Type B pancreatic cell (in vitro differentiated cells): ENCODE data around the gene SPRR3. TPM values are rescaled to one million over a fixed set of nuclear protein-coding genes. Genes with fewer than 3 reads are reported as not detected.
A peak's percentile ranks its signal among the peaks of the same experiment; 100 is the strongest.

Source experiments
- DNase-seq: peaks from one replicate; pipeline ENCODE4 v3.0.0; 2021; ENCODE audit warnings: mixed read lengths; ENCODE audit not compliant: unreplicated experiment; ENCODE audit errors: extremely low spot score
- H3K27ac Mint-ChIP-seq: 2 replicates; pipeline ENCODE4 v1.8.0; 2021; ENCODE audit warnings: mild to moderate bottlenecking, mixed read lengths
- H3K27me3 Mint-ChIP-seq: 2 replicates; pipeline ENCODE4 v1.8.0; 2021; ENCODE audit warnings: mixed read lengths
- H3K36me3 Mint-ChIP-seq: 2 replicates; pipeline ENCODE4 v1.8.0; 2021; ENCODE audit warnings: mixed read lengths
- H3K4me1 Mint-ChIP-seq: one replicate; pipeline ENCODE4 v1.8.0; 2021; ENCODE audit warnings: mixed read lengths; ENCODE audit not compliant: unreplicated experiment
- H3K4me3 Mint-ChIP-seq: 2 replicates; pipeline ENCODE4 v1.8.0; 2021; ENCODE audit warnings: mild to moderate bottlenecking, mixed read lengths
- H3K9me3 Mint-ChIP-seq: 2 replicates; pipeline ENCODE4 v1.8.0; 2021; ENCODE audit warnings: mixed read lengths
- CTCF ChIP-seq: fragments of 200-600 bp; sonication (generic); conservative IDR thresholded peaks from 2 replicates; pipeline ENCODE4 v1.5.0; 2021; ENCODE audit warnings: antibody characterized with exemption, mild to moderate bottlenecking
- total RNA-seq: library from RNA; stranded (reverse); gene quantifications from 2 replicates; pipeline ENCODE4 v1.2.1, GENCODE V29; 2021; ENCODE audit warnings: low replicate concordance

Gene SPRR3
- total RNA-seq, 1 donor from 2014 or later: 155 TPM

GRCh38 chr1:153032073-153032472 is 30.5 kb downstream of the SPRR3 start:
- H3K36me3 Mint-ChIP-seq: no peaks in the 10 kb centered on the region
- no peak for TF ChIP-seq CTCF
- no peak overlapping the region for H3K4me3 Mint-ChIP-seq
- no peak overlapping the region for H3K27ac Mint-ChIP-seq
- no peak for DNase-seq
- H3K4me1 Mint-ChIP-seq: no peaks in the 10 kb centered on the region
- H3K27me3 Mint-ChIP-seq: no peaks in the 10 kb centered on the region
- no peaks in the 10 kb centered on the region for H3K9me3 Mint-ChIP-seq

GRCh38 chr1:153032677-153033308 is 31.2 kb downstream of the SPRR3 start:
- H3K27ac Mint-ChIP-seq: no peak overlapping the region

GRCh38 chr1:153035211-153035610 is 33.7 kb downstream of the SPRR3 start:
- no peaks in the 10 kb centered on the region for H3K36me3 Mint-ChIP-seq
- no peak overlapping the region for H3K4me3 Mint-ChIP-seq
- DNase-seq: no peak
- TF ChIP-seq CTCF: no peak
- no peaks in the 10 kb centered on the region for H3K9me3 Mint-ChIP-seq
- H3K27ac Mint-ChIP-seq: no peak overlapping the region
- H3K27me3 Mint-ChIP-seq: no peaks in the 10 kb centered on the region
- no peaks in the 10 kb centered on the region for H3K4me1 Mint-ChIP-seq

More at GRCh38 chr1:153032677-153033308, 31.2 kb downstream of the SPRR3 start:
- no peaks in the 10 kb centered on the region for H3K9me3 Mint-ChIP-seq
- H3K27me3 Mint-ChIP-seq: no peaks in the 10 kb centered on the region
- no peak for DNase-seq
- TF ChIP-seq CTCF: no peak
- no peaks in the 10 kb centered on the region for H3K4me1 Mint-ChIP-seq
- no peaks in the 10 kb centered on the region for H3K36me3 Mint-ChIP-seq
- peak overlapping the region; percentile 49 for H3K4me3 Mint-ChIP-seq

GRCh38 chr1:153040950-153041631 is 39.5 kb downstream of the SPRR3 start, which contains the start of gene SPRR2D:
Gene SPRR2D (minus strand): TSS chr1:153041120. CDS start chr1:153040346, 774 bp downstream.
- H3K9me3 Mint-ChIP-seq: no peaks in the 10 kb centered on the region
- H3K4me1 Mint-ChIP-seq: no peaks in the 10 kb centered on the region
- H3K27ac Mint-ChIP-seq: no peak within 1 kb of the TSS
- H3K36me3 Mint-ChIP-seq: no peaks in the 10 kb centered on the region
- H3K4me3 Mint-ChIP-seq: no peak within 1 kb of the TSS
- no peaks in the 10 kb centered on the region for H3K27me3 Mint-ChIP-seq
- no peak for DNase-seq
- no peak for TF ChIP-seq CTCF

- no peaks in the 10 kb centered on the region for H3K4me1 Mint-ChIP-seq
- no peak overlapping the region for H3K4me3 Mint-ChIP-seq
- H3K9me3 Mint-ChIP-seq: no peaks in the 10 kb centered on the region
- no peaks in the 10 kb centered on the region for H3K36me3 Mint-ChIP-seq
- DNase-seq: no peak
- no peak for TF ChIP-seq CTCF
- peaks cover 16% of the 10 kb centered on the region for H3K27me3 Mint-ChIP-seq
- H3K27ac Mint-ChIP-seq: no peak overlapping the region
Measured at GRCh38 chr1:153049211-153049610, 47.7 kb downstream of the SPRR3 start.

Other genes starting within 250 kb of the SPRR3 start
- not detected in 2 replicates for gene KPRP, start 243.7 kb upstream of the SPRR3 start, total RNA-seq
- not detected in 2 replicates for gene LCE1F, start 226.6 kb upstream of the SPRR3 start, total RNA-seq
- not detected in 2 replicates for gene LCE1E, start 215.5 kb upstream of the SPRR3 start, total RNA-seq
- not detected in 2 replicates for gene LCE1D, start 205.0 kb upstream of the SPRR3 start, total RNA-seq
- not detected in 2 replicates for gene LCE1C, start 195.1 kb upstream of the SPRR3 start, total RNA-seq
- not detected in 2 replicates for gene LCE1B, start 189.8 kb upstream of the SPRR3 start, total RNA-seq
- not detected in 2 replicates for gene LCE1A, start 174.3 kb upstream of the SPRR3 start, total RNA-seq
- gene LCE6A, start 158.9 kb upstream of the SPRR3 start, total RNA-seq: not detected in 2 replicates
- not detected in 2 replicates for gene LCE7A, start 141.8 kb upstream of the SPRR3 start, total RNA-seq
- not detected in 2 replicates for gene SMCP, start 123.4 kb upstream of the SPRR3 start, total RNA-seq
- gene IVL, start 93.2 kb upstream of the SPRR3 start, total RNA-seq: 10.9 and 19.3 TPM in 2 replicates
- gene SPRR5, start 54.5 kb upstream of the SPRR3 start, total RNA-seq: not detected in 2 replicates
- not detected in 2 replicates for gene SPRR4, start 31.1 kb upstream of the SPRR3 start, total RNA-seq
- gene SPRR1A, start 17.7 kb upstream of the SPRR3 start, total RNA-seq: 22.2 and 36.3 TPM in 2 replicates
- 93.7 and 274 TPM in 2 replicates for gene SPRR1B, start 29.5 kb downstream of the SPRR3 start, total RNA-seq
- 1.6 TPM in 1 of 2 replicates, not detected in the other for gene SPRR2D, start 39.4 kb downstream of the SPRR3 start, total RNA-seq
- 0.75 and 2.3 TPM in 2 replicates for gene SPRR2A, start 55.8 kb downstream of the SPRR3 start, total RNA-seq
- not detected in 2 replicates for gene SPRR2B, start 69.9 kb downstream of the SPRR3 start, total RNA-seq
- gene SPRR2E, start 92.8 kb downstream of the SPRR3 start, total RNA-seq: not detected in 2 replicates
- 2.5 and 5.1 TPM in 2 replicates for gene SPRR2F, start 111.8 kb downstream of the SPRR3 start, total RNA-seq
- not detected in 2 replicates for gene SPRR2G, start 149.1 kb downstream of the SPRR3 start, total RNA-seq
- not detected in 2 replicates for gene LELP1, start 201.7 kb downstream of the SPRR3 start, total RNA-seq
- not detected in 2 replicates for gene PRR9, start 215.8 kb downstream of the SPRR3 start, total RNA-seq